ENCODE results near the gene CPPED1.

- TF ChIP-seq, protein P1, sequence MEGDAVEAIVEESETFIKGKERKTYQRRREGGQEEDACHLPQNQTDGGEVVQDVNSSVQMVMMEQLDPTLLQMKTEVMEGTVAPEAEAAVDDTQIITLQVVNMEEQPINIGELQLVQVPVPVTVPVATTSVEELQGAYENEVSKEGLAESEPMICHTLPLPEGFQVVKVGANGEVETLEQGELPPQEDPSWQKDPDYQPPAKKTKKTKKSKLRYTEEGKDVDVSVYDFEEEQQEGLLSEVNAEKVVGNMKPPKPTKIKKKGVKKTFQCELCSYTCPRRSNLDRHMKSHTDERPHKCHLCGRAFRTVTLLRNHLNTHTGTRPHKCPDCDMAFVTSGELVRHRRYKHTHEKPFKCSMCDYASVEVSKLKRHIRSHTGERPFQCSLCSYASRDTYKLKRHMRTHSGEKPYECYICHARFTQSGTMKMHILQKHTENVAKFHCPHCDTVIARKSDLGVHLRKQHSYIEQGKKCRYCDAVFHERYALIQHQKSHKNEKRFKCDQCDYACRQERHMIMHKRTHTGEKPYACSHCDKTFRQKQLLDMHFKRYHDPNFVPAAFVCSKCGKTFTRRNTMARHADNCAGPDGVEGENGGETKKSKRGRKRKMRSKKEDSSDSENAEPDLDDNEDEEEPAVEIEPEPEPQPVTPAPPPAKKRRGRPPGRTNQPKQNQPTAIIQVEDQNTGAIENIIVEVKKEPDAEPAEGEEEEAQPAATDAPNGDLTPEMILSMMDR (tag by site-specific recombination; IDR thresholded peaks at IDR 0.05) = no peak
- TF ChIP-seq ZNF350 (tag by site-specific recombination; IDR thresholded peaks at IDR 0.05) = no peak
- TF ChIP-seq ZNF776 (tag by site-specific recombination; IDR thresholded peaks at IDR 0.05; ENCODE audit: borderline replicate concordance) = no peak
- no peak for TF ChIP-seq ZFP41 (tag by site-specific recombination; IDR thresholded peaks at IDR 0.05; ENCODE audit: borderline replicate concordance)
- TF ChIP-seq ZNF580 (tag by site-specific recombination; IDR thresholded peaks at IDR 0.05) = no peak
- TF ChIP-seq ZNF423 (tag by site-specific recombination; IDR thresholded peaks at IDR 0.05) = no peak
- TF ChIP-seq ZIC2 (tag by site-specific recombination; IDR thresholded peaks at IDR 0.05) = no peak
- TF ChIP-seq REST (tag by site-specific recombination; IDR thresholded peaks at IDR 0.05) = no peak
- TF ChIP-seq ZEB2 (tag by site-specific recombination; IDR thresholded peaks at IDR 0.05) = no peak
- TF ChIP-seq ZNF664 (tag by site-specific recombination; IDR thresholded peaks at IDR 0.05) = no peak
- no peak for TF ChIP-seq ZNF24 (tag by site-specific recombination; IDR thresholded peaks at IDR 0.05)
- TF ChIP-seq ZNF561 (tag by site-specific recombination; IDR thresholded peaks at IDR 0.05; ENCODE audit: borderline replicate concordance) = no peak
Observed at GRCh38 chr16:12818326-12818725, 14.6 kb upstream of the CPPED1 start.
